Muscle layer of colon (tissue), 2 donors: ENCODE measurements around the gene ZNF831.

Source experiments
- H3K27ac ChIP-seq: one replicate; pipeline ENCODE4 v1.7.0; 2013; ENCODE audit warnings: low read depth, mild to moderate bottlenecking, low read length, moderate library complexity
- H3K27me3 ChIP-seq, 2 donors: one replicate each; pipeline ENCODE4 v1.7.0; 2013; ENCODE audit warnings: low read length in 2 of 2, mild to moderate bottlenecking in 2 of 2; ENCODE audit not compliant: insufficient read depth in 2 of 2, control insufficient read depth in 1 of 2
- H3K36me3 ChIP-seq: one replicate; pipeline ENCODE4 v1.7.0; 2013; ENCODE audit warnings: mild to moderate bottlenecking, low read length; ENCODE audit not compliant: insufficient read depth
- H3K4me1 ChIP-seq: one replicate; pipeline ENCODE4 v1.7.0; 2013; ENCODE audit warnings: mild to moderate bottlenecking, low read length; ENCODE audit not compliant: insufficient read depth
- H3K4me3 ChIP-seq, 2 donors: one replicate each; pipeline ENCODE4 v1.7.0; 2013; ENCODE audit warnings: low read length in 2 of 2, low read depth in 1 of 2, mild to moderate bottlenecking in 1 of 2, moderate library complexity in 1 of 2
- H3K9ac ChIP-seq: one replicate; pipeline ENCODE4 v1.7.0; 2013; ENCODE audit warnings: low read length
- H3K9me3 ChIP-seq: one replicate; pipeline ENCODE4 v1.7.0; 2013; ENCODE audit warnings: mild to moderate bottlenecking, low read length
- donor health status: abdominal sarcoma.
- donor health status: Adenocarcinoma of cecum.

The ZNF831 gene

DNA sequence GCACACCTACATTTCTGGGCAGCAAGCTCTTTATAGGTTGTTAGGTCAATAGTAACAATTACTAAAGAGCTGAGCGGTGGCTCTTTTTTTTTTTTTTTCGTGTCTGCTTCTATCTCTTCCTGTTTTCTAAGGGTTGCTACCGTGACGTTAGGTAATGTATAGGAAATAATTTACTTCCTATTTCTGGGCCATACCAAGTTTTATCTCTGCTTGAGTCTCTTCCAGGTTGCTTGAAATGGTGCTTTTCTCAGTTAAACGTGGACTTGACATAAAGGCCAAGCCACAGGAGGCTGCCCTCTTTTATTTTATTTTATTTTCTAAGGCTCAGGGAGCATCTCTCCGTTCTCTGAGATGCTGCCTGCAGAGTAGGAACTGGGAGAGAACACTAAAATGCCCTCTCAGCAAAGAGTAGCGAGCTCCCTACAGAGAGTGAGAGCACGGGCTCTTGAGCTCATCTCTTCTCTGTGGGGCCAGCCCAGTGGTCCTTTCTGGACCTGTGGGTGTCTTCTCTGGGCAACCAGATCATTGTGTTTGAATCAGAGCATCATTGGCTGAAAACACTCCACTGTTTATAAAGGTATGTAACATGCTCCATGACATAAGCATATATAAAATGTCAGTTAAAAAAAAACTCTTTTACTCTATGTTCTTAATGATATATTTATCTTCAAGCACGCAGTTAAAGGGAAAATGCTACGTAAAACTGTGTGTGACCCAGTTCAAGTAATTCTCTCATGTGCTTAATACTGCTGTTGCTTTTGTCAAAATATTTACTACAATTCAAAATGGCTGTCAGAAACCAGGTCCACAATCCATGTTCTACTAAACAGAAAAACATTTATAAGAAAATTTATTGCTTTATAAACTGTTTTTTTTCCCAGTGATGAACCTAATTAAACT, at the start of gene ZNF831:
Gene ZNF831 (plus strand): TSS at position 191 of the 900 bp plus-strand sequence. CDS start 27,199 bp downstream, outside the sequence.
- Histone ChIP-seq H3K4me1 (no peaks in the 10 kb centered on the region), H3K27ac (no peak within 1 kb of the TSS), H3K9me3 (no peaks in the 10 kb centered on the region), H3K9ac (no peak within 1 kb of the TSS), H3K36me3 (no peaks in the 10 kb centered on the region), H3K4me3 (no peak within 1 kb of the TSS), H3K27me3 (no peaks in the 10 kb centered on the region)

GRCh38 chr20:59117526-59117925, 46.1 kb upstream of the ZNF831 start:
- no peak overlapping the region for H3K9ac ChIP-seq
- no peaks in the 10 kb centered on the region for H3K4me1 ChIP-seq
- H3K27me3 ChIP-seq = no peaks in the 10 kb centered on the region
- no peaks in the 10 kb centered on the region for H3K9me3 ChIP-seq
- H3K27ac ChIP-seq = no peak overlapping the region
- H3K36me3 ChIP-seq = no peaks in the 10 kb centered on the region
- no peak overlapping the region for H3K4me3 ChIP-seq

- no peak overlapping the region for H3K4me3 ChIP-seq
- H3K36me3 ChIP-seq = no peaks in the 10 kb centered on the region
- no peaks in the 10 kb centered on the region for H3K4me1 ChIP-seq
- H3K9me3 ChIP-seq = no peaks in the 10 kb centered on the region
- no peak overlapping the region for H3K27ac ChIP-seq
- no peaks in the 10 kb centered on the region for H3K27me3 ChIP-seq
- no peak overlapping the region for H3K9ac ChIP-seq
These were observed 44.8 kb upstream of the ZNF831 start for GRCh38 chr20:59118855-59119254.

DNA sequence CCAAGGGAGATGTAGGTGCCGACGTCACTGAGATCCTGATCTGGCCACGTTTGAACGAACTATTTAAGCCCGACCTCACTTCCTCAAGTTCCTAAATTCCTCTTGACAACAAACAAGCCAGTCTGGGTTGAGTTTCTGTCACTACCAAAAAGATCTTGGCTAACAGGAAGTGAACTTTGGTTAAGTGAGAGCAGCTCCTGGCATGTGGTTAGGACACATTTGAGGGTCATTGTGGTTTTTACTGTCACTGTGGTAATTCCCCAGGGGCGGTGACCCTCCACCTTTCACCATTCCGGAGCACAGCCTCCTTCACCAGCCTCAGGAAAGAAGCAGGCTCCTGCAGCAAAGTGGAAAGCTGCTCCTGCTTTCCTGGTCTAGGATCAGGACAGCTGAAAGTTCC, 43.1 kb upstream of the ZNF831 start:
- no peak overlapping the region for H3K9ac ChIP-seq
- no peaks in the 10 kb centered on the region for H3K36me3 ChIP-seq
- no peak overlapping the region for H3K27ac ChIP-seq
- H3K27me3 ChIP-seq = no peaks in the 10 kb centered on the region
- H3K4me1 ChIP-seq = no peaks in the 10 kb centered on the region
- H3K9me3 ChIP-seq = no peaks in the 10 kb centered on the region
- no peak overlapping the region for H3K4me3 ChIP-seq

DNA sequence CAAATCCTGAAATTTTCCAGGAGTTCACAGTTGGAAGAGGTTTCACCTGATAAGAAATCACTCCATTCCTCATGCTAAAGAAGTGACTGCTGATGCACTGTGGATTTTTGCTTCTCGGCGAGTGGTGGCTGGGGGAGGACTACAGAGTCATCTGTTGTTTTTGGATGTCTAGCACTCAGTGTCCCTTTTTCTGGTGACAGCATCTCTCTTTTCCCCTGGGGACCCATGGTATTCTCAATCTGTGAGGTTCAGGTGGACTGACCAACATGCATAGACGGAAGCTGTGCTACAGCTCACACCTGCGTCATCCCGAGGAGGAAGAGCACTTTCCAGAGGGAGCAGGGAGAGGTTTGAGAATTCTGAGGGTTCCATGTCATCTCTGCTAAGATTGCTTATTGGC, 42.7 kb upstream of the ZNF831 start:
- Histone ChIP-seq H3K9ac (no peak overlapping the region), H3K36me3 (no peaks in the 10 kb centered on the region), H3K9me3 (no peaks in the 10 kb centered on the region), H3K4me1 (no peaks in the 10 kb centered on the region), H3K4me3 (no peak overlapping the region), H3K27ac (no peak overlapping the region), H3K27me3 (no peaks in the 10 kb centered on the region)

DNA sequence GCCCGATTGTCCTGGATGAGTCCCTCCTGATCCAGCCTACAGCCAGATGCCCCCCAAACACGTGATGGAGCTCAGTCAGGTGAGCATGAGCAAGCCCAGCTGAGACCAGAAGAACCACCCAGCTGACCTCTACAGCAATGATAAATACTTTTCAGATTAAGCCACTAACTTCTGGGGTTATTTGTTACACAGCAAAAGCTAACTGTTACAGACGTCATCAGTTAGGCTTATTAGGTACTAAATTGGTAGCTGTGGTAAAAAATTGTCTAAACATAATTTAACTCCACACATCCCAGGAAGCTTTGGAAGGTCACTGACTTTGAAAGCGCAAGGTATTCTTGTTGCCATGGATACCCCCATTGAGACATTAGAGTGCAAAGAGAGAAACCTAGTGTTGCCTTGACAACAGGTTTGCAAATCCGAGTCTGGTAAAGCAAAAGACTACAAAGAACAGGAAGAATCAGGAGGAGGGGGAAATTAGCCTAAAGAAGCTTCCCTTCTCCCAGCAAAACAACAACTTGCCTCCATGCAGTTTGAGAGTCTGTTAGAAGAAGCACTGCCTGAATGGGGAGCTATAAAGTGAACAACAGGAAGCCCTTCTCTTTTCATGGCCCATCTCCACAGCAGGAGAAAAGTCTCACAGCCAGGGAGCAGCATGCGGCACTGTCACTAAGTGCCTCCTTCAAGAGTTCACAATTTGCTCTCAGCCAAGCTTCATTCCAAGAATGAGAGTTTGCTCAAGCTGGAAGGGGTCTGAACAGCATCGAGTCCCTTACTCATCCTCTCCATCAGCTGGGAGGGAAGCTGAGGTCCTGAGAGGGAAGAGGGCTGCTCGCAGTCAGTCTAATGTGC, 41.7 kb upstream of the ZNF831 start:
- no peaks in the 10 kb centered on the region for H3K27me3 ChIP-seq
- H3K4me1 ChIP-seq = no peaks in the 10 kb centered on the region
- H3K9me3 ChIP-seq = no peaks in the 10 kb centered on the region
- H3K27ac ChIP-seq = no peak overlapping the region
- H3K36me3 ChIP-seq = no peaks in the 10 kb centered on the region
- no peak overlapping the region for H3K9ac ChIP-seq
- H3K4me3 ChIP-seq = no peak overlapping the region

DNA sequence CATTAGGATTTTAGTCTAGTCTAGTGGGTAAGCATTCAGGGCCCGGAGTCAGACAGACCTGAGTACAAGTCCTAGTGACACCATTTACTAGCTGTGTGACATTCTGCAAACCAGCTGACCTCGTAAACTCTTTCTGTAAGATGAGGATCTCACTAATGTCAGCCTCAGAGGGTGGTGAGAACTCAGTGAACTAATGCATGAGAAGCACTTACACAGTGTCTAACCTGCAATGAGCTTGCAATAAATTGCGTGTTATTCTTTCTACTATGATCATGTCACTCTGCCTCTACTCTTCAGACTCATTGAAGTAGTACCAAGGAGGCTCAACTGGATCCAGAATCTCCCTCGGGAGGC, 41.1 kb upstream of the ZNF831 start:
- Histone ChIP-seq H3K27me3 (no peaks in the 10 kb centered on the region), H3K9ac (no peak overlapping the region), H3K4me3 (no peak overlapping the region), H3K36me3 (no peaks in the 10 kb centered on the region), H3K9me3 (no peaks in the 10 kb centered on the region), H3K4me1 (no peaks in the 10 kb centered on the region), H3K27ac (no peak overlapping the region)

GRCh38 chr20:59123011-59123677, 40.5 kb upstream of the ZNF831 start:
- H3K9ac ChIP-seq = no peak overlapping the region
- no peak overlapping the region for H3K27ac ChIP-seq

DNA sequence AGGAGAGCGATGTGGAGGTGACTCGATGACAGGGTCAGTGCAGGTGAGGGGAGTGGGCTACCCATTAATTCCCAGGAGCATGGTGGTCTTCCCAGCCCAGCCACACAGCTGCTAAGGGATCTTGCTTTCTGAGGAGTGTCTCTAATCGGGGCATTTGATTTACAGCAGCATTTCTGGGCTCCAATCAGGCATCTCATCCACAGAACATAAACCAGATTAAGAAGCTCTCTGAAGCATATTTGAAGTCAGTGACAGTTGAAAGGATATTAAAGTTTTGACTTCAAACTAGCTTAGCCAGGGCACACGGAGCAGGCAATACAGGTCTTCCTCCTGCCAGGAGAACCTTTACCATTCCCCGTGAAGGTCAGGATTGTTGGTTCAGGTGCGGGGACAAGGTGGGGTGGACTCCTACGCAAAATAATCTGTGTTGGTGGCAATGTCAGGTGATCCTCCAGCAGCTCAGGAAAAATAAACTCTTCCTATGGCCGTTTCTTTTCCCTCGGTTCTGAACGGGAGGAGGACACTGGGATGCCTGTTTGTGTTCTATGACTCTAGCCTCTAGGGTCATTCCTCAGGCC, 39.9 kb upstream of the ZNF831 start:
- Histone ChIP-seq H3K4me1 (no peaks in the 10 kb centered on the region), H3K36me3 (no peaks in the 10 kb centered on the region), H3K4me3 (no peak overlapping the region), H3K27ac (no peak overlapping the region), H3K9ac (no peak overlapping the region), H3K9me3 (no peaks in the 10 kb centered on the region), H3K27me3 (no peaks in the 10 kb centered on the region)

More at GRCh38 chr20:59123011-59123677, 40.5 kb upstream of the ZNF831 start:
- no peak overlapping the region for H3K4me3 ChIP-seq
- no peaks in the 10 kb centered on the region for H3K9me3 ChIP-seq
- no peaks in the 10 kb centered on the region for H3K27me3 ChIP-seq
- no peaks in the 10 kb centered on the region for H3K4me1 ChIP-seq
- H3K36me3 ChIP-seq = no peaks in the 10 kb centered on the region

- Histone ChIP-seq H3K4me3 (no peak overlapping the region), H3K27ac (no peak overlapping the region), H3K9me3 (no peaks in the 10 kb centered on the region), H3K36me3 (no peaks in the 10 kb centered on the region), H3K27me3 (no peaks in the 10 kb centered on the region), H3K9ac (no peak overlapping the region), H3K4me1 (no peaks in the 10 kb centered on the region)
These were observed 39.2 kb upstream of the ZNF831 start for GRCh38 chr20:59124296-59125029.
